ENCODE measurements around the gene CNNM3.

The CNNM3 gene

DNA sequence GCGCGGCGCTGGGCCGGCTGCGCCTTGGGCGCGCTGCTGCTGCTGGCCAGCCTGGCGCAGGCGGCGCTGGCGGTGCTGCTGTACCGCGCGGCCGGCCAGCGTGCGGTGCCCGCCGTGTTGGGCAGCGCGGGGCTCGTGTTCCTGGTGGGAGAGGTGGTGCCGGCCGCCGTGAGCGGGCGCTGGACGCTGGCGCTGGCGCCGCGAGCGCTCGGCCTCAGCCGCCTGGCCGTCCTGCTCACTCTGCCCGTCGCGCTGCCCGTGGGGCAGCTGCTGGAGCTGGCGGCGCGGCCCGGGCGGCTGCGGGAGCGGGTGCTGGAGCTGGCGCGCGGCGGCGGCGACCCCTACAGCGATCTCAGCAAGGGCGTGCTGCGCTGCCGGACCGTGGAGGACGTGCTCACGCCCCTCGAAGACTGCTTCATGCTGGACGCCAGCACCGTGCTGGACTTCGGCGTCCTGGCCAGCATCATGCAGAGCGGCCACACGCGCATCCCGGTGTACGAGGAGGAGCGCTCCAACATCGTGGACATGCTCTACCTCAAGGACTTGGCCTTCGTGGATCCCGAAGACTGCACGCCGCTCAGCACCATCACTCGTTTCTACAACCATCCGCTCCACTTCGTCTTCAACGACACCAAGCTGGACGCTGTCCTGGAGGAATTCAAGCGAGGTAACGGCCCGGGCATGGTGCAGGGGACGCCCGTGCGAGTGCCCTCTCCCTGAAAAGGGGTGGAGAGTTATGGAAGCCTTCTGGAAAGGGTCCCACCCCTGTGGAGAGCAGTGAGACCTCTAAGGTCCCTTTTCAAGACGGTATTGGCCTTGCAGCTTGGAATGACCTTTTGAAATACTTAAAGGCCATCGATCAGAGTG, 1.0 kb downstream of the CNNM3 start:
- H3K4me3 ChIP-seq (ENCODE audit: low read depth, low read length): peak overlapping the region; percentile 78

- no peak overlapping the region for H3K4me3 ChIP-seq (ENCODE audit: low read depth, low read length)
Measured at GRCh38 chr2:96817882-96818281, 1.8 kb downstream of the CNNM3 start.

- no peak overlapping the region for H3K4me3 ChIP-seq (ENCODE audit: low read depth, low read length)
Measured at GRCh38 chr2:96819128-96819875, 3.2 kb downstream of the CNNM3 start.

- H3K4me3 ChIP-seq (ENCODE audit: low read depth, low read length): no peak overlapping the region
Measured at GRCh38 chr2:96819876-96820511, 3.9 kb downstream of the CNNM3 start.

DNA sequence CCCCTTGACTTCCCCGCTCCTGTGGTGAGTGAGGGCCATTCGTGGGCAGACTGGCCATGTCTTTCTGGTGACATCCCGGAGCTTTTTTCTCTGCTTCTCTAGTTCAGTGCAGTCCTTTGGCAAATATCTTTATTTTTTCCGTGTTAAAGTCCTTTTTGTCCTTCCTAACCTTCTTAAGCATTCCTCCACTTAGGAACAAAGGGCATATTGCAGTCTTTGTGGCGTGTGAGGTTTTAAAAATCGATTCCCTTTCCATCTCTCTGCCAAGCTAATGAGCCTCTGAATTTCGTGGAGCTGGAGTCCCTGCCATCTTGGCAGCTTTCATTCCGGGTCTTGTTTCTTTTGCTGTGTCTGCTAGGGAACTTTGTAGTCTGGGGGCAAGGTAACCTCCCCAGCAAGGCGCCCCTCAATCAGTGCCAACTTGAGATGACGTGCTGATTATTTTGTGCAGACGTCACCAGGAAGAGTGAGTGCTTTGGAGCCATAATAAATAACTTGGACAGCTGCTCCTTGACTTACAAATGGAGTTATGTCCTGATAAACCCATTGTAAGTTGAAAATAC, 5.1 kb downstream of the CNNM3 start:
- H3K4me3 ChIP-seq (ENCODE audit: low read depth, low read length): no peak overlapping the region

DNA sequence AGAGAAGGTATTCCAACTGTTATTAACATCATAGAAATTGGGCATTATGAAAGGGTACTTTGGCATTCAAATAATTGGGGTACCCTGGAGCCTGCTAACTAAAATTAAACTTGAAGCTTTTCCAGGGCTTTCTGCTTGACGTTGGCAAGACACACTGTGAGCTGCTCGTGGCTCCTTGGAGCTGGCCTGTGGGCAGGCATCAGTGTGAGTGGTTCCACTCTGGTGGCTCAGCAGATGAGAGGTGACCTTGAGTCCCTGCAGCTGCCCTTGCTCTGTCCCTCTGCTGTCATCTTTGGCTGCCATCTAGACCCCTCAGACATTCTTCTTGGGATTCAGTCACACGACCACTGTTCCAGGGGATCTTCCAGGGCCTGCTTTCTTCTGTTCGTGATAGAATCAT, 6.7 kb downstream of the CNNM3 start:
- H3K4me3 ChIP-seq (ENCODE audit: low read depth, low read length): no peak overlapping the region

GRCh38 chr2:96823198-96823597, 7.1 kb downstream of the CNNM3 start:
- no peak overlapping the region for H3K4me3 ChIP-seq (ENCODE audit: low read depth, low read length)

GRCh38 chr2:96824079-96824870, 8.2 kb downstream of the CNNM3 start:
- H3K4me3 ChIP-seq (ENCODE audit: low read depth, low read length): no peak overlapping the region

GRCh38 chr2:96825057-96825456, 9.0 kb downstream of the CNNM3 start:
- no peak overlapping the region for H3K4me3 ChIP-seq (ENCODE audit: low read depth, low read length)

DNA sequence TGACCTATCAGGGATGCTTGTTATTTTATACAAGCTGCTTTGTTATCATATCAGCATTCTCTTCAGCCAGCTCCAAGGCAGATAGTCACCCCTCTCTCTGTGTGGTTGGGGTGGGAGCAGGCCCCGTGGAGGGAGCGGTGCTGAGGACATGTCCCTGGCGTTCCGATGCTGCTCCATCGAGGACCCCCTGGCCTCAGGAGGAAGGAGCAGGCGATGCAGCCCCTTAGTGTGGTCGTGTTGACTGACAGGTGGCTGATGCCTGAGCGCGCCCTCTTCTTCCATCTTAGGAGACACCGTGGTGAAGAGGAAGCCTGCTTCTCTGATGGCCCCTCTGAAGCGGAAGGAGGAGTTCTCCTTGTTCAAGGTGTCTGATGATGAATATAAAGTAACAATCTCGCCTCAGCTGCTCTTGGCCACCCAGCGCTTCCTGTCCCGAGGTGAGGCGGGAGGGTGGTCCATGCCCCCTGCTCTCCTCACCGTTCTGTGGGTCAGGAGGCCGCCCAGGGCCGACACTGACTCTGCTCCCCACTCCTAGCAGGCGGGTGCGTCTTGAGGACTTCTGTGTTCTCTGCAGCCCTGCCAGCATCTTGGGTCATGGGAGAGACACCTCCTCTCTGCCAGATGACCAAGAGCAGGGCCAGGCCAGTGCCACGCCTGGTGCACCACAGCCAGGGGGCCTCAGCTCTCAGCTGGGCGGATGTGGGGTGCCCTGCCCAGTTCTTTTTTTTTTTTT, 10.6 kb downstream of the CNNM3 start:
- no peak overlapping the region for H3K4me3 ChIP-seq (ENCODE audit: low read depth, low read length)

- no peak overlapping the region for H3K4me3 ChIP-seq (ENCODE audit: low read depth, low read length)
Measured at GRCh38 chr2:96828436-96828835, 12.4 kb downstream of the CNNM3 start.

GRCh38 chr2:96828874-96829273, 12.8 kb downstream of the CNNM3 start:
- H3K4me3 ChIP-seq (ENCODE audit: low read depth, low read length): no peak overlapping the region

DNA sequence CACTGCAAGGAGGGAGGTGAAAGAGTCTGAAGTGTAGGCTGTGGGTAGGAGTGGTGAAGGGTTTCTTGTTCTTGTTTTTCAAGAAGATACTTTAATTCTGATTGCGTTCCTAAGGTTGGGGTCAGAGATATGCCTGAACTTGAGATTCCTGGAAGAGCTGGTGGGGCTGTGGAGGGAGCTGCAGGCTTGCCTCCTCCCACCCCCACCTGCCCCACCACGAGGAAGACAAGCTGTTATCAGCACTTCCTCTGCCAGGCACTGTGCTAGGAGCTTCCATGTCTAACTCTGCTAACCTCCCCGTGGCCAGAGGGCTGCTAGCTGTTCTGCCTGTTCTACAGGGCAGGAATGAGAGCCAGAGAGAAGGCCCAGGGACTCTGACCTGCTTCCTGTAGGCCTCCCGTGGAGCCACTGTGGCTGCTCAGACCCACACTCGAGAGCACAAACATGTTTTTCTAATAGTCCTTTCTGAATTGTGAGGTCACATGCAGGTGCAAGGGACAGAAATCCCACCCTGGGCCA, 14.0 kb downstream of the CNNM3 start:
- H3K4me3 ChIP-seq (ENCODE audit: low read depth, low read length): no peak overlapping the region

DNA sequence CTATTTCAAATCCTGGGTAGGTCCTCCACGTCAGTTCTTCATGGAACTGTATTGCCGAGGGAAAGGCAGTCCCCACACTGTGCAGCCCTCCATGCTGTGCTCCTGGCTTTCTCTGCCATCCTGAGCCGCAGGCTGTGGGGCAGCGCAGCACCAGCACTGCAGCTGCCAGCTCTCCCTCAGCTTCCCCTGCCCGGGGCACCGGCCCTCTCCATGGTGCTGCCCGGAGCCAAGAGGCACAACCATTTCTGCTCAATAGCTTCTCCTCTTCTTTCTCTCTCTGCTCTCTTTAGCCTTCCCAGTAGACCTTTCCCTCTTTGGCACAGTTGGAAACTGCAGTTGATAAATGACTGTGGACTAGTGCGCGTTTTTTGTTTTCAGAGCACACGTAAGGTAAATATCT, 15.6 kb downstream of the CNNM3 start:
- no peak overlapping the region for H3K4me3 ChIP-seq (ENCODE audit: low read depth, low read length)

GRCh38 chr2:96832408-96832753, 16.3 kb downstream of the CNNM3 start:
- no peak overlapping the region for H3K4me3 ChIP-seq (ENCODE audit: low read depth, low read length)

- H3K4me3 ChIP-seq (ENCODE audit: low read depth, low read length): peak overlapping the region; percentile 6
Measured at GRCh38 chr2:96832754-96833507, 16.9 kb downstream of the CNNM3 start.

- no peak overlapping the region for H3K4me3 ChIP-seq (ENCODE audit: low read depth, low read length)
Measured at GRCh38 chr2:96835830-96836229, 19.8 kb downstream of the CNNM3 start.

- no peak overlapping the region for H3K4me3 ChIP-seq (ENCODE audit: low read depth, low read length)
Measured at GRCh38 chr2:96837575-96837974, 21.5 kb downstream of the CNNM3 start.
